Activated naive CD8-positive, alpha-beta T cell treated with anti-CD3 and anti-CD28 coated beads for 36 hours (primary cell): ENCODE results near the gene WBP2. TPM values are rescaled to one million over a fixed set of nuclear protein-coding genes. Genes with fewer than 3 reads are reported as not detected.
"Not testable (repeated sequence)": the region's sequence is repeated elsewhere in the genome, so short reads cannot be mapped to it uniquely, and the experiment has no call there.

ENCODE experiments used
- DNase-seq: peaks from one replicate; pipeline ENCODE4 v3.0.0; 2021
- H3K27ac Mint-ChIP-seq: one replicate; pipeline ENCODE4 v1.8.0; 2022; ENCODE audit warnings: mild to moderate bottlenecking, moderate library complexity, mixed read lengths
- H3K27me3 Mint-ChIP-seq: one replicate; pipeline ENCODE4 v1.8.0; 2022; ENCODE audit warnings: mild to moderate bottlenecking, mixed read lengths
- H3K36me3 Mint-ChIP-seq: one replicate; pipeline ENCODE4 v1.8.0; 2021; ENCODE audit warnings: mild to moderate bottlenecking, mixed read lengths
- H3K4me1 Mint-ChIP-seq: one replicate; pipeline ENCODE4 v1.8.0; 2021; ENCODE audit warnings: mixed read lengths
- H3K4me3 Mint-ChIP-seq: one replicate; pipeline ENCODE4 v1.8.0; 2022; ENCODE audit warnings: mild to moderate bottlenecking, moderate library complexity, mixed read lengths
- H3K9me3 Mint-ChIP-seq: one replicate; pipeline ENCODE4 v1.8.0; 2022; ENCODE audit warnings: mixed read lengths
- total RNA-seq, 2 experiments: library from RNA; stranded (reverse); gene quantifications; one replicate each; pipeline ENCODE4 v1.2.3, GENCODE V29; 2021

The WBP2 gene
- total RNA-seq, 2 experiments from 2014 or later: 45.0 to 49.3 TPM

DNA sequence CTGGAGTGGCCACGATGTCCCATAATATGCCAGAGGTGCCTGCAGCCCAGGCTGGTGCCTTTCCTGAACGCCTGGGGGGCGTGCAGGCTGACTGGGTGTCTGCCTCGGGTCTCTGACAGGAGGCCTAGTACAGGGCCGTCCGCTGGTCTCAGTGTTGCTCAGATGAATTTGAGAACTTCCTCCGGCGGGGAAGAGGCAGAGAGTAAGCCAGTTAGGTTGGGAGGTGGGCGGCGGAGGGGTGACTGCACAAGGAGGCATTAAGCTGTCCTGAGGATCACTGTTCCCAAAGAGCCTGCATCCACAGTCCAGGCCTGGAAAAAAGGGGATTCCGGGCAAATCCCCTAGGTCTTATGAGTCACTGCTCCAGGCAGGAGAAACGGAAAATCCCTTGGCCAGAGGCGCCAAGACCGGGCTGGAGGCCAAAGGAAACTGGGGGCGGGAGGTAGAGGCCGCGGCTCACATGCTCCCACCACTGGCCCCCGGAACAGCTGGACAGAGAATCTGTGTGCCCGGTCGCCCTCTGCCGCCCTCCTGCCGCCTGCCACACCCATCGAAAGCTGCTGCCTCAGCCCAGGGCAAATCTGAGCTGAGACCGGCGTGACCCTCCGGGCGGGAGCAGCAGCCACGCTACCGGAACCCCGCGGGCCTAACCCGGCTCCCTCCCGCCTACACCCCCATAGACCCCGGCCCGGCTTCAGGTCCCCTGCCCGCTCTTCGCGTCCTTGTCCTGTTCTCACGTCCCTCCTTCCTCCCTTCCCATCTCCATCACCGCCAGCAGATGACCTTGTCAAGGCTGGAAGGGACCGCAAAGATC is 22.0 kb upstream of the WBP2 start:
- Mint-ChIP-seq H3K4me1 (peaks cover 31% of the 10 kb centered on the region), H3K9me3 (no peaks in the 10 kb centered on the region), H3K27ac (peak overlapping the region; percentile 71), H3K27me3 (peaks cover 5% of the 10 kb centered on the region), H3K36me3 (peaks cover 5% of the 10 kb centered on the region), H3K4me3 (peak overlapping the region; percentile 82)
- peak; percentile 46 for DNase-seq

- peaks cover 31% of the 10 kb centered on the region for H3K4me1 Mint-ChIP-seq
- DNase-seq: peak; percentile 80
- H3K4me3 Mint-ChIP-seq: peak overlapping the region; percentile 82
- peak overlapping the region; percentile 71 for H3K27ac Mint-ChIP-seq
- peaks cover 5% of the 10 kb centered on the region for H3K27me3 Mint-ChIP-seq
- peaks cover 5% of the 10 kb centered on the region for H3K36me3 Mint-ChIP-seq
- H3K9me3 Mint-ChIP-seq: no peaks in the 10 kb centered on the region
Measured at GRCh38 chr17:75876190-75876937, 21.2 kb upstream of the WBP2 start.

DNA sequence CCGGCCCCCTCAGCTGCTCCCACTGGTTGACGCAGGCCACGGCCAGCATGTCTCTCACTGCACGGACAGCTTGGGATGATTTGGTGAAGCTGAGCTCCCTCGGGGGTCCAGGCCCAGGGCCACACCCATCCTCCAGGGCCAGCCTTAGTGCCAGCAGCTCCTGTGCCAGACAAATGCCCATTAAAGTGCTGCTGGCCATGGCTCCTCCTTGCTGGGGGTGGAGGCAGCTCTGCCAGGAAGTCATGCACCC is 20.7 kb upstream of the WBP2 start:
- peaks cover 5% of the 10 kb centered on the region for H3K27me3 Mint-ChIP-seq
- peak overlapping the region; percentile 82 for H3K4me3 Mint-ChIP-seq
- peak overlapping the region; percentile 71 for H3K27ac Mint-ChIP-seq
- no peak for DNase-seq
- peaks cover 5% of the 10 kb centered on the region for H3K36me3 Mint-ChIP-seq
- H3K4me1 Mint-ChIP-seq: peaks cover 31% of the 10 kb centered on the region
- H3K9me3 Mint-ChIP-seq: no peaks in the 10 kb centered on the region

GRCh38 chr17:75875182-75875939 is 20.2 kb upstream of the WBP2 start:
- Mint-ChIP-seq H3K27me3 (peaks cover 5% of the 10 kb centered on the region), H3K4me3 (peak overlapping the region; percentile 82), H3K27ac (peak overlapping the region; percentile 71), H3K36me3 (peaks cover 5% of the 10 kb centered on the region), H3K4me1 (peaks cover 31% of the 10 kb centered on the region), H3K9me3 (no peaks in the 10 kb centered on the region)
- DNase-seq: no peak

DNA sequence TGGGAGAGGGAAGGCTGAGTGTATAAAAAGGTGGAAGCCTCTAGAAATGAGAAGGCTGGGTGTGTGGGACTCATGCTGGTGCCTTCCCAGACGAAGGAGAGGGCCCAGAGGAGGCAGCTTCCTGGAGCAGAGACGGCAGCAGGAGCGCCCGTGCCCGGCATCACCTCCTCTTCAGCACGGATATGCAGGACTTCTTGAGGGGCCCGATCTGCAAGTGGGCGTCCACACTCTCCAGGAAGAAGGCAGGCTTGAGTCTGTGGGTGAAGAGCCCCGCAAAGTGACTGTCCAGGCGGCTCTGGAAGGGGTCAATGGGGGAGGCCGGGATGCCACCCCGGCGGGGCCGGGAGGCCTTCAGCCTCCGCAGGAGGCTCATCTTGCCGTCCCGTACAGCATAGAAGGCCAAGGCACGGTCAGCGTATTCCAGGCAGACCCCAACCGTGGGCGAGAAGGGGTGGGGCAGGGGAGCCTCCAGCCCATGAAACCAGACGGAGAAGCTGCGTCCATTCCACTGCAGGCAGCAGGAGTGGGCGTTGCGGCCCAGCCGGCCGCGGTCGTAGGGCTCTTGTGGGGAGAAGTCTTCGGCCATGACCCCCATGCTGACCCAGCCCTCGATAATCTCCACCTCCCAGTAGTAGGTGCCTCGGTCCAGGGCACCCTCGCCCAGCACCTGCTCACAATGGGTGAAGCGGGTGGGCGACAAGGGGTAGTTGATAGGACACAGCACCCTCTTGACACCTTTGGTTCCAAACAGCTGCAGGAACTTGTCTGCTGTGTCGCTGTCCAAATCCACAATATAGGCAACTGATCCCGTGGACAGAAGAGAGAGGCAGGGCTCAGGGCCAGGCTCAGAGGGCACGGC is 19.4 kb upstream of the WBP2 start:
- Mint-ChIP-seq H3K4me3 (no peak overlapping the region), H3K36me3 (peaks cover 5% of the 10 kb centered on the region), H3K9me3 (no peaks in the 10 kb centered on the region), H3K27ac (no peak overlapping the region), H3K27me3 (peaks cover 5% of the 10 kb centered on the region), H3K4me1 (peaks cover 31% of the 10 kb centered on the region)
- DNase-seq: no peak

- Mint-ChIP-seq H3K4me3 (no peak overlapping the region), H3K9me3 (no peaks in the 10 kb centered on the region), H3K4me1 (peaks cover 27% of the 10 kb centered on the region), H3K36me3 (peaks cover 5% of the 10 kb centered on the region), H3K27me3 (peaks cover 2% of the 10 kb centered on the region), H3K27ac (no peak overlapping the region)
- DNase-seq: no peak
Measured at GRCh38 chr17:75873587-75874322, 18.6 kb upstream of the WBP2 start.

- Mint-ChIP-seq H3K27ac (peak overlapping the region; percentile 29), H3K27me3 (no peaks in the 10 kb centered on the region), H3K36me3 (peaks cover 5% of the 10 kb centered on the region), H3K4me1 (peaks cover 24% of the 10 kb centered on the region), H3K4me3 (no peak overlapping the region), H3K9me3 (no peaks in the 10 kb centered on the region)
- peak; percentile 38 for DNase-seq
Measured at GRCh38 chr17:75872434-75873351, 17.6 kb upstream of the WBP2 start.

- not testable (repeated sequence) for DNase-seq, H3K4me1 Mint-ChIP-seq, H3K9me3 Mint-ChIP-seq, H3K4me3 Mint-ChIP-seq, H3K36me3 Mint-ChIP-seq, H3K27me3 Mint-ChIP-seq, H3K27ac Mint-ChIP-seq
Measured at GRCh38 chr17:75870228-75870627, 15.1 kb upstream of the WBP2 start.

DNA sequence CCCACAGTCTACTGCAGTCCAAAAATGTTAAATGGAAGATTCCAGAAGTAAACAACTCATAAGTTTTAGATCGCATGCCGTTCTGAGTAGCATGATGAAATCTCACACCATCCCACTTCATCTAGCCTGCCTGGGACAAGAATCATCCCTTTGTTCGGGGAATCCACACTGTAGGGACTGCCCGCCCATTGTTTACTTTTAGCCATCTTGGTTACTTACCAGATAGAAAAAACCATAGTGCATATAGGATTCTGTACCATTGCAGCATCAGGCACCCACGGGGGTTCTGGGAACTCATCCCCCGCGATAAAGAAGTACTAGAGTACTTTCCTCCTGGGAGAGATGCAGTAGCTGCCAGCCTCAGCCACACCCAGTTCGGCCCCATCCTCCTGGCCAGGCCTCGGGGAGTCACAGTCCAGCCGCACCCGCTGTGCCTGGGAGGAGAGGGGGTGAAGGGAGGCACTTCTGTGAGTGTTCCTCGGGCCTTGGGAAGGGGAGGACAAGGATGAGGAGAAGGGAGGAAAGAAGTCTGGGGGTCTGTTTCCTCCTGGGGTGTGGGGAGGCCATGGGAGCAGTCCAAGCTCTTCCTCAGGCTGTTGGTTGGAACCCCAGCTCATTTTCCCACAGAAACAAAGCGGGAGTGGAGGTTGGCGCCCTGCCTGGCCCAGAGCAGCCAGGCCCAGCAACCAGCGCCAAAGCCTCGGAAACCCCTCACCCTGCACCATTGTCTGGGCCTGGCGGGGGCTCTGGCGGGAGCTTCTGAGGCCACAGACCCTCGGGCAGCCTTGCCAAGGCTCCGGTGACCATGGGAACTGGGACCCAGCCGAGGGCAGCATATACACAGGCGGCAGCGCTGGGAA is 14.4 kb upstream of the WBP2 start:
- H3K4me1 Mint-ChIP-seq: peaks cover 16% of the 10 kb centered on the region
- H3K4me3 Mint-ChIP-seq: no peak overlapping the region
- no peaks in the 10 kb centered on the region for H3K36me3 Mint-ChIP-seq
- no peak for DNase-seq
- H3K27me3 Mint-ChIP-seq: no peaks in the 10 kb centered on the region
- no peak overlapping the region for H3K27ac Mint-ChIP-seq
- no peaks in the 10 kb centered on the region for H3K9me3 Mint-ChIP-seq

DNA sequence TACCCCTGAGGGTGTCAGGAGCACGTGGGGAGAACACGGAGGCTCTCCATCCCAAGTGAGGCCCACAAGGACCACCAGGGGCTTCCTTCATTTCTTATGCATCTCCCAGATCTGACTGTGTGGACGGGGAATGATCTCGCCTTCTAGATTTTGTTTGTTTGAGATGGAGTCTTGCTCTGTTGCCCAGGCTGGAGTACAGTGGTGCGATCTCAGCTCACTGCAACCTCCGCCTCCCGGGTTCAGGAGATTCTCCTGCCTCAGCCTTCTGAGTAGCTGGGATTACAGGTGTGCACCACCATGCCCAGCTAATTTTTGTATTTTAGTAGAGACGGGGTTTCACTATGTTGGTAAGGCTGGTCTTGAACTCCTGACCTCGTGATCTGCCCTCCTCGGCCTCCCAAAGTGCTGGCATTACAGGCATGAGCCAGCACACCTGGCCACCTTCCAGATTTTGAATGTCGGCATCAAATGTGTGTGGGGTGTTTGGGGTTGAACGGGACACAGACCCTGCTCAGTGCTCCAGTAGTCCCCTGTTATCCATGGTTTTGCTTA is 13.7 kb upstream of the WBP2 start:
- not testable (repeated sequence) for H3K27ac Mint-ChIP-seq

GRCh38 chr17:75865404-75866188 is 10.5 kb upstream of the WBP2 start:
- DNase-seq, H3K9me3 Mint-ChIP-seq, H3K27me3 Mint-ChIP-seq, H3K4me3 Mint-ChIP-seq, H3K27ac Mint-ChIP-seq, H3K36me3 Mint-ChIP-seq: not testable (repeated sequence)
- peaks cover 14% of the 10 kb centered on the region for H3K4me1 Mint-ChIP-seq

More for the DNA sequence above, 13.7 kb upstream of the WBP2 start:
- H3K4me3 Mint-ChIP-seq, H3K9me3 Mint-ChIP-seq, DNase-seq, H3K36me3 Mint-ChIP-seq, H3K27me3 Mint-ChIP-seq: not testable (repeated sequence)
- H3K4me1 Mint-ChIP-seq: peaks cover 21% of the 10 kb centered on the region

DNA sequence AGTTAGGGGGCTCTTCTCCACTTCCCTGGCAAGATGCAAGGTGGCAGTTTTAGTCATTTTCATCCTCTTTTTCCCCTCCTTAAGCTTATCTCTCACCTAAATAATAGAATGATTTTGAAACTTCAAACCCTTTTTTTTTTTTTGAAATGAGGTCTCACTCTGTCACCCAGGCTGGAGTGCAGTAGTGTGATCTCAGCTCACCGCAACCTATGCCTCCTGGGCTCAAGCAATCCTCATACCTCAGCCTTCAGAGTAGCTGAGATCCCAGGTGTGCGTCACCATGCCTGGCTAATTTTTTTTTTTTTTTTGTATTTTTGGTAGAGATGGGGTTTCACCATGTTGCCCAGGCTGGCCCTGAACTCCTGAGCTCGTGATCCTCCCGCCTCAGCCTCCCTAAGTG is 9.8 kb upstream of the WBP2 start:
- not testable (repeated sequence) for DNase-seq, H3K9me3 Mint-ChIP-seq, H3K36me3 Mint-ChIP-seq, H3K27me3 Mint-ChIP-seq
- peak overlapping the region; percentile 25 for H3K4me3 Mint-ChIP-seq
- H3K4me1 Mint-ChIP-seq: peaks cover 14% of the 10 kb centered on the region
- peak overlapping the region; percentile 56 for H3K27ac Mint-ChIP-seq
